Gastroesophageal sphincter (tissue), 4 donors: ENCODE results near the gene PXDC1. TPM values are rescaled to one million over a fixed set of nuclear protein-coding genes. Genes with fewer than 3 reads are reported as not detected.
A peak's percentile ranks its signal among the peaks of the same experiment; 100 is the strongest.
"Not testable (repeated sequence)": the region's sequence is repeated elsewhere in the genome, so short reads cannot be mapped to it uniquely, and the experiment has no call there.

Experiments used
- ATAC-seq: fragments of 150-250 bp; one replicate; pipeline ENCODE4 v1.9.1; 2016; ENCODE audit warnings: mild to moderate bottlenecking, moderate library complexity
- H3K27ac ChIP-seq, 4 donors: fragments of 200-600 bp; sonication (generic) in 3 of 4; 1 replicate in 3 of 4; 2 replicates in 1 of 4; pipeline ENCODE4 v1.5.1; 2016 to 2019
- H3K27me3 ChIP-seq: fragments of 200-600 bp; sonication (generic); one replicate; pipeline ENCODE4 v1.5.1; 2019
- H3K36me3 ChIP-seq, 2 donors: fragments of 200-600 bp; sonication (generic); one replicate each; pipeline ENCODE4 v1.5.1; 2019; ENCODE audit warnings: control low read depth in 1 of 2
- H3K4me1 ChIP-seq, 3 donors: fragments of 200-600 bp; sonication (generic); 1 replicate in 2 of 3; 2 replicates in 1 of 3; pipeline ENCODE4 v1.5.1; 2016 to 2019; ENCODE audit warnings: control low read depth in 2 of 3
- H3K4me3 ChIP-seq, 2 donors: fragments of 200-600 bp; sonication (generic); one replicate each; pipeline ENCODE4 v1.5.1; 2019; ENCODE audit warnings: mild to moderate bottlenecking in 1 of 2, moderate library complexity in 1 of 2
- H3K9me3 ChIP-seq, 3 donors: fragments of 200-600 bp; sonication (generic); one replicate each; pipeline ENCODE4 v1.5.1; 2017 to 2019; ENCODE audit warnings: control low read depth in 2 of 3
- CTCF ChIP-seq, 4 experiments: fragments of 200-600 bp in 2 of 4; fragments of 450-650 bp in 2 of 4; sonication (generic) in 1 of 4; IDR thresholded peaks; one replicate each; pipeline ENCODE4 v1.5.1; 2017 to 2019; ENCODE audit warnings: antibody characterized with exemption in 4 of 4, mild to moderate bottlenecking in 2 of 4, moderate library complexity in 2 of 4
- EP300 ChIP-seq: sonication (generic); formaldehyde crosslinking; IDR thresholded peaks from one replicate; pipeline ENCODE4 v1.6.1; 2017; ENCODE audit warnings: antibody characterized with exemption, mild to moderate bottlenecking
- POLR2A ChIP-seq, 2 donors: fragments of 450-650 bp; IDR thresholded peaks; one replicate each; pipeline ENCODE4 v1.6.1; 2017; ENCODE audit warnings: antibody characterized with exemption in 2 of 2, mild to moderate bottlenecking in 2 of 2, moderate library complexity in 1 of 2
- POLR2AphosphoS5 ChIP-seq: sonication (generic); formaldehyde crosslinking; IDR thresholded peaks from one replicate; pipeline ENCODE4 v1.6.1; 2017; ENCODE audit warnings: antibody characterized with exemption
- WGBS, 2 donors: methylation state at CpG; one replicate each; pipeline ENCODE4 v1.1.5; 2018; ENCODE audit warnings: low coverage in 1 of 2; 5-methylcytosine and 5-hydroxymethylcytosine counted together
- total RNA-seq, 4 donors: library from RNA; depleted of rRNA; stranded (reverse); fragments of >200 nt; gene quantifications; one replicate each; pipeline ENCODE4 v1.1.0, GENCODE V29; 2016

The PXDC1 gene
- total RNA-seq, 4 donors from 2014 or later = 78.3 to 182 (median 152) TPM

- WGBS, 2 donors = 54 to 71% methylated on average over 9 to 10 of the region's 11 CpGs
- ATAC-seq = no peak
Observed at GRCh38 chr6:3755637-3756545, 4.4 kb upstream of the PXDC1 start.

GRCh38 chr6:3754776-3755175 lies 3.3 kb upstream of the PXDC1 start:
- TF ChIP-seq POLR2AphosphoS5 (no peak), EP300 (no peak), CTCF (IDR thresholded peaks at IDR 0.05) (no peak), POLR2A (IDR thresholded peaks at IDR 0.05) (no peak)
- ATAC-seq = no peak
- H3K4me1 ChIP-seq = peaks cover 0 to 33% (median 0%) of the 10 kb centered on the region in 3 donors
- WGBS, 2 donors = 74 to 85% methylated on average over 1 to 3 of the region's 3 CpGs
- no peak overlapping the region for H3K27ac ChIP-seq
- H3K4me3 ChIP-seq = no peak overlapping the region
- H3K36me3 ChIP-seq = no peaks in the 10 kb centered on the region
- no peaks in the 10 kb centered on the region for H3K27me3 ChIP-seq
- H3K9me3 ChIP-seq = no peaks in the 10 kb centered on the region

More at GRCh38 chr6:3755637-3756545, 4.4 kb upstream of the PXDC1 start:
- Histone ChIP-seq H3K27me3 (no peaks in the 10 kb centered on the region), H3K36me3 (no peaks in the 10 kb centered on the region), H3K4me3 (no peak overlapping the region), H3K9me3 (no peaks in the 10 kb centered on the region), H3K27ac (no peak overlapping the region), H3K4me1 (peaks cover 0 to 28% (median 0%) of the 10 kb centered on the region in 3 donors)
- TF ChIP-seq EP300 (no peak), POLR2A (IDR thresholded peaks at IDR 0.05) (no peak), POLR2AphosphoS5 (no peak), CTCF (IDR thresholded peaks at IDR 0.05) (no peak)

DNA sequence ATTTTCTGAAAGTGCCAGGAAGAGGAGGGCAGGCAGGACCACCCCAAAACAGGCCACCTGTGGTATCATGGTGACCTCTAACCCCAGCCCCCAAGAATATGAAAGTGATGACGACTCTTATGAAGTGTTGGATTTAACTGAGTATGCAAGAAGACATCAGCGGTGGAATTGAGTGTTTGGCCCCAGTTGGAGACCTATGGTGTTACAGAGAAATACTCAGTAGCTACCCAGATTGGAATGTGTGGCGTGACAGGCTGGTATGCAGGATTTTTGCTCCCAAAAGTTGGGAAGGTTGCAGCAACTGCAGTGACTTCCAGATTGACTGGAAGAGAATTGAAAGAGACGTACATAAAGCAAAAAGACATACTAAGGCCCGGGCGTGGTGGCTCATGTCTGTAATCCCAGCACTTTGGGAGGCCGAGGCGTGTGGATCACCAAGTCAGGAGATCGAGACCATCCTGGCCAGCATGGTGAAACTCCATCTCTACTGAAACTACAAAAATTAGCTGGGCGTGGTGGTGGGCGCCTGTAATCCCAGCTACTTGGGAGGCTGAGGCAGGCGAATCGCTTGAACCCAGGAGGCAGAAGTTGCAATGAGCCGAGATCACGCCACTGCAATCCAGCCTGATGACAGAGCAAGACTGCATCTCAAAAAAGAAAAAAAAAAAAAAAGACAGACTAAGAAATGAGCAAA lies 2.7 kb upstream of the PXDC1 start:
- H3K4me3 ChIP-seq, H3K9me3 ChIP-seq, H3K36me3 ChIP-seq, ATAC-seq, H3K27me3 ChIP-seq: not testable (repeated sequence)
- Histone ChIP-seq H3K27ac (peak overlapping the region in 2 of 4 donors; percentile 97 to 99), H3K4me1 (peaks cover 0 to 33% (median 3%) of the 10 kb centered on the region in 3 donors)
- 93% methylated on average over 13 of the region's 15 CpGs; no CpG with 5 or more reads in 1 of the 2 donors for WGBS, 2 donors

DNA sequence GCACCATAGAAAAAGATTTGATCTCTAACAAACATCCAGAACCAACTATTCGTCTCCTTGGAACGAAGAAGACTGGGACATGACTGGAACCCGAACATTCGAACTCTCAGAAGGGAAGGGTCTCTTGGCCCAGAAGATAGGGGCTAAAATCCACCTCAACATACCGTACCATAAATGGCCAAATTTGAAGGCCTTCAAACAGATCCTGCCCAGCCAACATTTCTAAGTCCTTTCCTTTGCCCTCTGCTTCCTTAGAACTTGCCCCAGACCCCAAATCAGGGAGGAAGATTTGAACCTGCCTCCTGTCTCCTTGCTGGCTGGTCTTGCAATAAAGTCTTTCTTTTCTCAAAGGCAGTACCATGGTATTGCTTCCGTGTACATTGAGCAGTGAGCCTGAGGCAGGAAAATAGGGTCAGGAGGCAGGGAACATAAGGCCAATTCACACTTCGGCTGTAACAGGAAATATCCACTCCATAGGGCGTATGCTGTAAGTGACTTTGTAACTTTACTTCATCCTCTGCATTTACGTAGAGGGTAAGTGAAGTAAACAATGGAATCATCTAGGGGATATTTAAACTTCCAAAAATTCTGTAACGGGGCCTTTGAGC lies 1.8 kb upstream of the PXDC1 start:
- Histone ChIP-seq H3K36me3 (no peaks in the 10 kb centered on the region), H3K27ac (peak overlapping the region in 3 of 4 donors; percentile 97 to 99 (median 98)), H3K27me3 (no peaks in the 10 kb centered on the region), H3K4me3 (no peak overlapping the region), H3K4me1 (peaks cover 0 to 38% (median 10%) of the 10 kb centered on the region in 3 donors), H3K9me3 (no peaks in the 10 kb centered on the region)
- WGBS, 2 donors = 71 to 84% methylated on average over 8 to 9 of the region's 10 CpGs
- TF ChIP-seq POLR2A (IDR thresholded peaks at IDR 0.05) (no peak), EP300 (no peak)
- ATAC-seq = no peak

DNA sequence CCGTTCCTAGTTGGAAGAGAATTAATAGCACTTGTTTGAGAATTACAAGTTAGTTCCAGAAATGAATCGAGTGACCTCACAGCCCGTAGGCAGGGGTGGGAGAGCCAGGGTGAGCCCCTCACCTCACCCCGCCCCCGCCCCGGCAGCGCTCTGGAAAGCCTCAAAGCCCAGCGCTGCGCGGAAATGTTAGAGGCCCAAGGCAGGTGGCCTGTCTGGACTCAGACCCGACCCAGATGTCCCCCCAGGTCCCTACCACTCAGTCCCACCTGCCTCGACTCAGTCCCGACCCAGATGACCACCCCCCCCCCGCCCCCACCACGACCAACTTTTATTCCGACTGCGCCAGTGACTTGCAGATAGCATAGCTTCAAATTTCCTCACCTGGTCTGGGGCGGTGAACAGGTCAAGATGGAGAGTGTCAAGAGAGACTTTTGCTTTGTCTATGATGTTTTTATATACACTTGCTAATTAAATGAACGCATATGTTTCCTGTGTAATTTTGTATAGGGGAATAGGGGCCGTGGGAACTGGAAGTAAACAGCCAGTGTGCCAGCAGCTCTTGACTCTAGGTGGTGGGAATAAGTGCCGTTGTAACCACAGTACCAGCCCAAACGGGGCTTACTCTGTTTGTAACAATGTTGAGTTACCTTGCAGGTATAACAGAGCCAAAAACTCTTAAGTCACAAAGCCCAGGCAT lies 1.2 kb upstream of the PXDC1 start:
- H3K27ac ChIP-seq = peak overlapping the region; percentile 96 to 99 (median 98)
- H3K4me1 ChIP-seq = peaks cover 0 to 44% (median 14%) of the 10 kb centered on the region in 3 donors
- H3K27me3 ChIP-seq = no peaks in the 10 kb centered on the region
- no peaks in the 10 kb centered on the region for H3K9me3 ChIP-seq
- no peak for ATAC-seq
- H3K36me3 ChIP-seq = no peaks in the 10 kb centered on the region
- H3K4me3 ChIP-seq = peak overlapping the region; percentile 75 to 86
- WGBS, 2 donors = 54 to 60% methylated on average over 5 to 10 of the region's 22 CpGs
- TF ChIP-seq POLR2AphosphoS5 (peak; percentile 19), EP300 (no peak)
